Fibroblast of skin of right biceps (primary cell): Measurements from ENCODE around the gene UPK3BL1.
"Not testable (repeated sequence)": the region's sequence is repeated elsewhere in the genome, so short reads cannot be mapped to it uniquely, and the experiment has no call there.

Source experiments
- DNase-seq: peaks from one replicate; pipeline ENCODE4 v3.0.0-alpha.2; 2013

UPK3BL1 gene

GRCh38 chr7:102627271-102627904, 15.2 kb downstream of the UPK3BL1 start:
- DNase-seq, result not testable (repeated sequence)

GRCh38 chr7:102618122-102618521, 24.5 kb downstream of the UPK3BL1 start:
- not testable (repeated sequence) for DNase-seq

GRCh38 chr7:102616507-102617125, 26.0 kb downstream of the UPK3BL1 start, which contains the start of gene RASA4:
Gene RASA4 (minus strand): TSS chr7:102616756. CDS start chr7:102616689, 67 bp downstream.
- peak; percentile 0 for DNase-seq

- not testable (repeated sequence) for DNase-seq
Observed at GRCh38 chr7:102615930-102616329, 26.7 kb downstream of the UPK3BL1 start.

GRCh38 chr7:102614873-102615272, 27.7 kb downstream of the UPK3BL1 start:
- DNase-seq, result not testable (repeated sequence)

- not testable (repeated sequence) for DNase-seq
Observed at GRCh38 chr7:102614346-102614697, 28.3 kb downstream of the UPK3BL1 start.

- not testable (repeated sequence) for DNase-seq
Observed at GRCh38 chr7:102613575-102614345, 28.8 kb downstream of the UPK3BL1 start.

- DNase-seq, result peak; percentile 23
Observed at GRCh38 chr7:102611675-102612325, 30.8 kb downstream of the UPK3BL1 start.

- not testable (repeated sequence) for DNase-seq
Observed at GRCh38 chr7:102611013-102611674, 31.4 kb downstream of the UPK3BL1 start.

GRCh38 chr7:102610441-102610840, 32.1 kb downstream of the UPK3BL1 start:
- not testable (repeated sequence) for DNase-seq

GRCh38 chr7:102609734-102610133, 32.9 kb downstream of the UPK3BL1 start:
- DNase-seq, result not testable (repeated sequence)

GRCh38 chr7:102606848-102607247, 35.7 kb downstream of the UPK3BL1 start:
- DNase-seq, result not testable (repeated sequence)

- not testable (repeated sequence) for DNase-seq
Observed at GRCh38 chr7:102604431-102605145, 38.0 kb downstream of the UPK3BL1 start.

GRCh38 chr7:102602317-102602716, 40.3 kb downstream of the UPK3BL1 start:
- DNase-seq, result not testable (repeated sequence)

- DNase-seq, result not testable (repeated sequence)
Observed at GRCh38 chr7:102599699-102600098, 42.9 kb downstream of the UPK3BL1 start.

- not testable (repeated sequence) for DNase-seq
Observed at GRCh38 chr7:102596036-102596435, 46.6 kb downstream of the UPK3BL1 start.

- DNase-seq, result not testable (repeated sequence)
Observed at GRCh38 chr7:102593637-102594334, 48.8 kb downstream of the UPK3BL1 start.

- DNase-seq, result not testable (repeated sequence)
Observed at GRCh38 chr7:102592477-102593019, 50.0 kb downstream of the UPK3BL1 start.

GRCh38 chr7:102589857-102590256, 52.7 kb downstream of the UPK3BL1 start:
- DNase-seq, result not testable (repeated sequence)
